B cell (primary cell): ENCODE results near the gene AOC3. TPM values are rescaled to one million over a fixed set of nuclear protein-coding genes. Genes with fewer than 3 reads are reported as not detected.
"Not testable (repeated sequence)": the region's sequence is repeated elsewhere in the genome, so short reads cannot be mapped to it uniquely, and the experiment has no call there.

Source experiments
- ATAC-seq: fragments of 200-7000 bp; cut with Tn5 transposase; one replicate; pipeline ENCODE4 v1.10.0; 2021; ENCODE audit warnings: low read depth, mild to moderate bottlenecking, moderate number of reproducible peaks, moderate library complexity
- CTCF ChIA-PET: fragments of 350-600 bp; sonication (Branson Sonifier 250); formaldehyde crosslinking; loops from one replicate; lab custom pipeline; 2021; ENCODE audit warnings: antibody characterized with exemption, inconsistent platforms; lab: Charles Lee
- POLR2A ChIA-PET: fragments of 350-600 bp; sonication (Branson Sonifier 250); formaldehyde crosslinking; loops from one replicate; lab custom pipeline; 2021; ENCODE audit warnings: antibody characterized with exemption; lab: Charles Lee
- DNase-seq: peaks from one replicate; pipeline ENCODE4 v3.0.0; 2013
- H2AFZ ChIP-seq: 2 replicates; pipeline ENCODE4 v1.6.1; 2012; ENCODE audit warnings: mild to moderate bottlenecking, low read depth, low read length; ENCODE audit not compliant: insufficient read depth, poor library complexity, severe bottlenecking
- H3K27ac ChIP-seq, 2 donors: 1 replicate in 1 of 2; 2 replicates in 1 of 2; pipeline ENCODE4 v1.5.1; 2012 to 2013; ENCODE audit warnings: low read length in 2 of 2, mild to moderate bottlenecking in 2 of 2, moderate library complexity in 1 of 2
- H3K27me3 ChIP-seq, 4 experiments: fragments of 200-600 bp in 1 of 4; sonication (generic) in 1 of 4; replicated peaks in 1 of 4; 1 replicate in 2 of 4; 2 replicates in 2 of 4; pipeline versions ENCODE4 v1.6.1 to v1.7.0; 2013 to 2016; ENCODE audit warnings: low read length in 3 of 4, mild to moderate bottlenecking in 2 of 4, mixed read lengths in 1 of 4, moderate library complexity in 1 of 4; ENCODE audit not compliant: insufficient read depth in 4 of 4, control insufficient read depth in 3 of 4; ENCODE audit errors: control extremely low read depth in 1 of 4
- H3K36me3 ChIP-seq, 2 experiments: replicated peaks in 1 of 2; 1 replicate in 1 of 2; 2 replicates in 1 of 2; pipeline versions ENCODE4 v1.6.1 to v1.7.1; 2013; ENCODE audit warnings: low read length in 1 of 2; ENCODE audit not compliant: insufficient read depth in 2 of 2, control insufficient read depth in 1 of 2; ENCODE audit errors: control extremely low read depth in 1 of 2, extremely low read depth in 1 of 2
- H3K4me1 ChIP-seq, 2 donors: fragments of 200-600 bp in 1 of 2; sonication (generic) in 1 of 2; 1 replicate in 1 of 2; 2 replicates in 1 of 2; pipeline versions ENCODE4 v1.5.1 to v1.6.1; 2013 to 2017; ENCODE audit warnings: low read length in 2 of 2; ENCODE audit not compliant: control insufficient read depth in 2 of 2, insufficient read depth in 2 of 2
- H3K4me2 ChIP-seq: replicated peaks from 2 replicates; pipeline ENCODE3; 2012; ENCODE audit warnings: mild to moderate bottlenecking, low read depth, low read length; ENCODE audit not compliant: poor library complexity, severe bottlenecking
- H3K4me3 ChIP-seq, 5 experiments: fragments of 200-600 bp in 1 of 5; sonication (generic) in 1 of 5; 1 replicate in 3 of 5; 2 replicates in 2 of 5; pipeline versions ENCODE4 v1.5.1 to v1.7.0; 2011 to 2016; ENCODE audit warnings: low read length in 4 of 5, mild to moderate bottlenecking in 4 of 5, low read depth in 2 of 5, control low read depth in 1 of 5, moderate library complexity in 1 of 5; ENCODE audit not compliant: insufficient read depth in 1 of 5; ENCODE audit errors: control extremely low read depth in 1 of 5, extremely low read depth in 1 of 5
- H3K79me2 ChIP-seq: fragments of 200-600 bp; sonication (generic); one replicate; pipeline ENCODE4 v1.6.0; 2016; ENCODE audit warnings: low read length; ENCODE audit not compliant: control insufficient read depth, insufficient read depth
- H3K9ac ChIP-seq: fragments of 200-600 bp; sonication (generic); 2 replicates; pipeline ENCODE4 v1.6.1; 2017; ENCODE audit warnings: mild to moderate bottlenecking, low read length, moderate library complexity
- H3K9me3 ChIP-seq, 3 donors: one replicate each; pipeline versions ENCODE4 v1.6.1 to v1.7.1; 2013; ENCODE audit warnings: low read length in 2 of 3; ENCODE audit not compliant: control insufficient read depth in 2 of 3, insufficient read depth in 1 of 3; ENCODE audit errors: control extremely low read depth in 1 of 3
- H4K20me1 ChIP-seq: 2 replicates; pipeline ENCODE4 v1.6.0; 2012; ENCODE audit warnings: mild to moderate bottlenecking, low read length; ENCODE audit not compliant: insufficient read depth, control insufficient read depth, poor library complexity, severe bottlenecking
- H3K27ac Mint-ChIP-seq: one replicate; pipeline ENCODE4 v1.8.0; 2021; ENCODE audit warnings: mixed read lengths
- H3K27me3 Mint-ChIP-seq: one replicate; pipeline ENCODE4 v1.8.0; 2021; ENCODE audit warnings: mixed read lengths
- H3K4me1 Mint-ChIP-seq: one replicate; pipeline ENCODE4 v1.8.0; 2021; ENCODE audit warnings: mixed read lengths
- H3K4me3 Mint-ChIP-seq: one replicate; pipeline ENCODE4 v1.8.0; 2021; ENCODE audit warnings: mixed read lengths
- H3K9me3 Mint-ChIP-seq: one replicate; pipeline ENCODE4 v1.8.0; 2022; ENCODE audit warnings: mixed read lengths; ENCODE audit not compliant: insufficient read depth
- CTCF ChIP-seq: fragments of 200-600 bp; IDR thresholded peaks from one replicate; pipeline ENCODE4 v1.8.0; 2022; ENCODE audit warnings: antibody characterized with exemption, mild to moderate bottlenecking
- EZH2 ChIP-seq: IDR thresholded peaks from 2 replicates; pipeline ENCODE4 v1.6.1; 2012; ENCODE audit warnings: borderline replicate concordance, low read depth, mild to moderate bottlenecking, moderate library complexity, low read length; ENCODE audit not compliant: insufficient read depth, poor library complexity, severe bottlenecking
- WGBS: methylation state at CpG from one replicate; pipeline ENCODE4 v1.1.5; 2013; ENCODE audit warnings: missing lambda C conversion rate; ENCODE audit not compliant: insufficient coverage; 5-methylcytosine and 5-hydroxymethylcytosine counted together
- intact Hi-C: fragments of 100-400 bp; cut with micrococcal nuclease; formaldehyde crosslinking; loops from one replicate; pipeline ENCODE4 v1.10.0; 2022
- polyA plus RNA-seq: library from polyadenylated mRNA; depleted of rRNA; stranded (reverse); fragments of >200 nt; gene quantifications from 2 replicates; pipeline ENCODE4 v1.2.3, GENCODE V29; 2012
- total RNA-seq, 2 donors: library from RNA; stranded (reverse); fragments of 120-200 nt in 1 of 2; gene quantifications; 1 replicate in 1 of 2; 2 replicates in 1 of 2; pipeline versions ENCODE4 v1.2.3 to v1.2.4, GENCODE V29; 2013 to 2022

The AOC3 gene
- total and polyA plus RNA-seq, 2 donors (not counting 1 experiment from before 2014, with no cell fraction given), result 1.2 to 1.5 TPM

- no peaks in the 10 kb centered on the region for H4K20me1 ChIP-seq
- intact Hi-C loops, result no loop called here
- TF ChIP-seq CTCF, result no peak
- no peak for TF ChIP-seq EZH2
- no peaks in the 10 kb centered on the region for H3K9me3 ChIP-seq
- ChIA-PET POLR2A (no interaction called here), CTCF (no interaction called here)
- H3K27ac ChIP-seq, result no peak overlapping the region
- ATAC-seq (no peak), DNase-seq (no peak)
- H2AFZ ChIP-seq, result no peak overlapping the region
- Mint-ChIP-seq H3K4me3 (no peak overlapping the region), H3K9me3 (no peaks in the 10 kb centered on the region), H3K27me3 (peaks cover 25% of the 10 kb centered on the region), H3K4me1 (no peaks in the 10 kb centered on the region), H3K27ac (no peak overlapping the region)
- H3K4me1 ChIP-seq, result no peaks in the 10 kb centered on the region
- H3K27me3 ChIP-seq, result peaks cover 0 to 6% (median 0%) of the 10 kb centered on the region in 4 experiments
- H3K36me3 ChIP-seq, result no peaks in the 10 kb centered on the region
- no peak overlapping the region for H3K4me2 ChIP-seq
- 82% methylated on average over 5 of the region's 6 CpGs for WGBS
- no peak overlapping the region for H3K9ac ChIP-seq
- no peaks in the 10 kb centered on the region for H3K79me2 ChIP-seq
- no peak overlapping the region for H3K4me3 ChIP-seq
These were observed 28.6 kb downstream of the AOC3 start for GRCh38 chr17:42879596-42879985.

GRCh38 chr17:42880776-42881310 is 29.8 kb downstream of the AOC3 start:
- H3K4me3 ChIP-seq, result no peak overlapping the region
- no peaks in the 10 kb centered on the region for H4K20me1 ChIP-seq
- H3K27me3 Mint-ChIP-seq, result peaks cover 20% of the 10 kb centered on the region
- no peak overlapping the region for H3K4me2 ChIP-seq
- intact Hi-C loops, result no loop called here
- TF ChIP-seq EZH2 (no peak), CTCF (no peak)
- no peak overlapping the region for H2AFZ ChIP-seq
- no peaks in the 10 kb centered on the region for H3K4me1 ChIP-seq
- no peak overlapping the region for H3K27ac Mint-ChIP-seq
- no peaks in the 10 kb centered on the region for H3K4me1 Mint-ChIP-seq
- no peak for ATAC-seq
- H3K9ac ChIP-seq, result no peak overlapping the region
- no peak overlapping the region for H3K4me3 Mint-ChIP-seq
- no peaks in the 10 kb centered on the region for H3K9me3 Mint-ChIP-seq
- H3K79me2 ChIP-seq, result no peaks in the 10 kb centered on the region
- no peaks in the 10 kb centered on the region for H3K36me3 ChIP-seq
- no peak overlapping the region for H3K27ac ChIP-seq
- peaks cover 0 to 6% (median 0%) of the 10 kb centered on the region in 4 experiments for H3K27me3 ChIP-seq
- POLR2A ChIA-PET, result no interaction called here
- H3K9me3 ChIP-seq, result no peaks in the 10 kb centered on the region
- no peak for DNase-seq
- CTCF ChIA-PET, result no interaction called here
- WGBS, result 88% methylated on average over 3 of the region's 5 CpGs

- H3K27me3 ChIP-seq, ATAC-seq, H2AFZ ChIP-seq, DNase-seq, H4K20me1 ChIP-seq, H3K9me3 ChIP-seq, CTCF ChIA-PET, H3K27ac ChIP-seq, intact Hi-C loops, H3K36me3 ChIP-seq, H3K4me1 Mint-ChIP-seq, H3K4me1 ChIP-seq, H3K27ac Mint-ChIP-seq, H3K4me3 ChIP-seq, H3K4me2 ChIP-seq, H3K79me2 ChIP-seq, H3K9ac ChIP-seq, H3K4me3 Mint-ChIP-seq, POLR2A ChIA-PET, H3K9me3 Mint-ChIP-seq: not testable (repeated sequence)
- 100% methylated on average over 2 of the region's 6 CpGs for WGBS
- peaks cover 25% of the 10 kb centered on the region for H3K27me3 Mint-ChIP-seq
These were observed 30.7 kb downstream of the AOC3 start for GRCh38 chr17:42881706-42882105.
